ENCODE results near the gene SEPTIN11. TPM values are rescaled to one million over a fixed set of nuclear protein-coding genes. Genes with fewer than 3 reads are reported as not detected.

The SEPTIN11 gene
- total RNA-seq, 1 donor from 2014 or later = 111 TPM

- H3K27ac ChIP-seq = no peak overlapping the region
- no peak overlapping the region for H3K4me3 ChIP-seq
Observed at GRCh38 chr4:76952071-76952470, 2.5 kb downstream of the SEPTIN11 start.

GRCh38 chr4:76952656-76953582 is 3.4 kb downstream of the SEPTIN11 start:
- Histone ChIP-seq H3K4me3 (no peak overlapping the region), H3K4me1 (peaks cover 40% of the 10 kb centered on the region), H3K36me3 (no peaks in the 10 kb centered on the region), H3K27me3 (no peaks in the 10 kb centered on the region), H3K9me3 (no peaks in the 10 kb centered on the region), H3K27ac (no peak overlapping the region)
- TF ChIP-seq POLR2AphosphoS5 (IDR thresholded peaks at IDR 0.05; ENCODE audit: insufficient read depth in 1 of 2, low read depth in 1 of 2) (no peak), CTCF (IDR thresholded peaks at IDR 0.05) (no peak), POLR2A (IDR thresholded peaks at IDR 0.05) (no peak)
- no peak for DNase-seq (ENCODE audit: extremely low spot score in 2 of 2)
- intact Hi-C loops (cut with DNase I) = no loop called here

More at GRCh38 chr4:76952071-76952470, 2.5 kb downstream of the SEPTIN11 start:
- Histone ChIP-seq H3K27me3 (no peaks in the 10 kb centered on the region), H3K36me3 (no peaks in the 10 kb centered on the region), H3K4me1 (peaks cover 40% of the 10 kb centered on the region), H3K9me3 (no peaks in the 10 kb centered on the region)
- intact Hi-C loops (cut with DNase I) = no loop called here
- no peak for DNase-seq (ENCODE audit: extremely low spot score in 2 of 2)
- TF ChIP-seq CTCF (IDR thresholded peaks at IDR 0.05) (no peak), POLR2AphosphoS5 (IDR thresholded peaks at IDR 0.05; ENCODE audit: insufficient read depth in 1 of 2, low read depth in 1 of 2) (no peak), POLR2A (IDR thresholded peaks at IDR 0.05) (no peak)

- Histone ChIP-seq H3K4me3 (no peak overlapping the region), H3K4me1 (peaks cover 31% of the 10 kb centered on the region), H3K36me3 (no peaks in the 10 kb centered on the region), H3K27ac (no peak overlapping the region), H3K27me3 (no peaks in the 10 kb centered on the region), H3K9me3 (no peaks in the 10 kb centered on the region)
- intact Hi-C loops (cut with DNase I) = no loop called here
- no peak for TF ChIP-seq POLR2A (IDR thresholded peaks at IDR 0.05)
- TF ChIP-seq POLR2AphosphoS5 (IDR thresholded peaks at IDR 0.05; ENCODE audit: insufficient read depth in 1 of 2, low read depth in 1 of 2) = no peak
- no peak for TF ChIP-seq CTCF (IDR thresholded peaks at IDR 0.05)
- no peak for DNase-seq (ENCODE audit: extremely low spot score in 2 of 2)
Observed at GRCh38 chr4:76953956-76954355, 4.4 kb downstream of the SEPTIN11 start.

GRCh38 chr4:76954489-76954888 is 4.9 kb downstream of the SEPTIN11 start:
- no peak overlapping the region for H3K27ac ChIP-seq
- no peak overlapping the region for H3K4me3 ChIP-seq
- TF ChIP-seq POLR2A (IDR thresholded peaks at IDR 0.05) (no peak), CTCF (IDR thresholded peaks at IDR 0.05) (no peak), POLR2AphosphoS5 (IDR thresholded peaks at IDR 0.05; ENCODE audit: insufficient read depth in 1 of 2, low read depth in 1 of 2) (no peak)
- no peaks in the 10 kb centered on the region for H3K36me3 ChIP-seq
- H3K4me1 ChIP-seq = peaks cover 31% of the 10 kb centered on the region
- no peaks in the 10 kb centered on the region for H3K27me3 ChIP-seq
- intact Hi-C loops (cut with DNase I) = no loop called here
- no peak for DNase-seq (ENCODE audit: extremely low spot score in 2 of 2)
- no peaks in the 10 kb centered on the region for H3K9me3 ChIP-seq

- Histone ChIP-seq H3K27me3 (no peaks in the 10 kb centered on the region), H3K27ac (no peak overlapping the region), H3K4me1 (peaks cover 33% of the 10 kb centered on the region), H3K9me3 (no peaks in the 10 kb centered on the region), H3K36me3 (no peaks in the 10 kb centered on the region), H3K4me3 (no peak overlapping the region)
- intact Hi-C loops (cut with DNase I) = no loop called here
- no peak for TF ChIP-seq POLR2A (IDR thresholded peaks at IDR 0.05)
- TF ChIP-seq POLR2AphosphoS5 (IDR thresholded peaks at IDR 0.05; ENCODE audit: insufficient read depth in 1 of 2, low read depth in 1 of 2) = no peak
- no peak for TF ChIP-seq CTCF (IDR thresholded peaks at IDR 0.05)
- DNase-seq (ENCODE audit: extremely low spot score in 2 of 2) = no peak
Observed at GRCh38 chr4:76955182-76955581, 5.6 kb downstream of the SEPTIN11 start.
